G401 (cell line): ENCODE results near the gene MEGF11. TPM values are rescaled to one million over a fixed set of nuclear protein-coding genes. Genes with fewer than 3 reads are reported as not detected.
A peak's percentile ranks its signal among the peaks of the same experiment; 100 is the strongest.

Source experiments
- DNase-seq: peaks from one replicate; pipeline ENCODE4 v3.0.0-alpha.2; 2015; ENCODE audit warnings: low spot score
- in situ Hi-C: cut with HindIII; loops from 2 replicates; pipeline ENCODE4 v1.10.0; 2016; ENCODE audit warnings: low sequenced_read_pairs, mixed read lengths
- total RNA-seq: library from RNA; depleted of rRNA; stranded (reverse); fragments of >200 nt; shearing (Covaris generic); gene quantifications from 2 replicates; pipeline ENCODE4 v1.2.3, GENCODE V29; 2014

The MEGF11 gene
- total RNA-seq, 1 experiment from 2014 or later: 1.9 TPM

- in situ Hi-C loops: no loop called here
- no peak for DNase-seq
Measured at GRCh38 chr15:66225656-66226274, 27.8 kb downstream of the MEGF11 start.

- in situ Hi-C loops: no loop called here
- peak; percentile 98 for DNase-seq
Measured at GRCh38 chr15:66224946-66225345, 28.6 kb downstream of the MEGF11 start.

GRCh38 chr15:66222273-66223198 lies 31.0 kb downstream of the MEGF11 start:
- DNase-seq: no peak
- in situ Hi-C loops: no loop called here

GRCh38 chr15:66221126-66221525 lies 32.4 kb downstream of the MEGF11 start:
- in situ Hi-C loops: no loop called here
- peak; percentile 70 for DNase-seq

- in situ Hi-C loops: no loop called here
- DNase-seq: no peak
Measured at GRCh38 chr15:66220601-66221000, 32.9 kb downstream of the MEGF11 start.

- in situ Hi-C loops: no loop called here
- no peak for DNase-seq
Measured at GRCh38 chr15:66219339-66219738, 34.2 kb downstream of the MEGF11 start.

GRCh38 chr15:66216806-66217205 lies 36.7 kb downstream of the MEGF11 start:
- in situ Hi-C loops: no loop called here
- no peak for DNase-seq

- DNase-seq: no peak
- in situ Hi-C loops: no loop called here
Measured at GRCh38 chr15:66215811-66216210, 37.7 kb downstream of the MEGF11 start.

- no peak for DNase-seq
- in situ Hi-C loops: no loop called here
Measured at GRCh38 chr15:66214246-66214645, 39.3 kb downstream of the MEGF11 start.

- in situ Hi-C loops: no loop called here
- peak; percentile 89 for DNase-seq
Measured at GRCh38 chr15:66212563-66212921, 41.0 kb downstream of the MEGF11 start.

GRCh38 chr15:66211670-66212562 lies 41.6 kb downstream of the MEGF11 start:
- DNase-seq: no peak
- in situ Hi-C loops: no loop called here

GRCh38 chr15:66210684-66211083 lies 42.9 kb downstream of the MEGF11 start:
- peak; percentile 66 for DNase-seq
- in situ Hi-C loops: no loop called here

- no peak for DNase-seq
- in situ Hi-C loops: no loop called here
Measured at GRCh38 chr15:66198757-66199156, 54.8 kb downstream of the MEGF11 start.

GRCh38 chr15:66196602-66197001 lies 56.9 kb downstream of the MEGF11 start:
- no peak for DNase-seq
- in situ Hi-C loops: no loop called here

- DNase-seq: no peak
- in situ Hi-C loops: no loop called here
Measured at GRCh38 chr15:66195621-66196230, 57.8 kb downstream of the MEGF11 start.

GRCh38 chr15:66193066-66193465 lies 60.5 kb downstream of the MEGF11 start:
- DNase-seq: no peak

GRCh38 chr15:66190746-66191145 lies 62.8 kb downstream of the MEGF11 start:
- no peak for DNase-seq
- in situ Hi-C loops: no loop called here

More at GRCh38 chr15:66193066-66193465, 60.5 kb downstream of the MEGF11 start:
- in situ Hi-C loops: no loop called here

GRCh38 chr15:66189291-66189690 lies 64.3 kb downstream of the MEGF11 start:
- in situ Hi-C loops: no loop called here

GRCh38 chr15:66188464-66188863 lies 65.1 kb downstream of the MEGF11 start:
- in situ Hi-C loops: no loop called here
- DNase-seq: peak; percentile 86

More at GRCh38 chr15:66189291-66189690, 64.3 kb downstream of the MEGF11 start:
- no peak for DNase-seq
